Neural progenitor cell (in vitro differentiated cells): ENCODE results near the gene RRP1. TPM values are rescaled to one million over a fixed set of nuclear protein-coding genes. Genes with fewer than 3 reads are reported as not detected.
"Not testable (repeated sequence)": the region's sequence is repeated elsewhere in the genome, so short reads cannot be mapped to it uniquely, and the experiment has no call there.

ENCODE experiments used
- DNase-seq: peaks from one replicate; pipeline ENCODE4 v3.0.0-alpha.2; 2016; ENCODE audit warnings: low spot score
- H2AFZ ChIP-seq: fragments of 200-600 bp; sonication (generic); replicated peaks from 2 replicates; pipeline ENCODE4 v1.6.1; 2016; ENCODE audit warnings: antibody characterized with exemption
- H3F3A ChIP-seq: fragments of 200-600 bp; sonication (generic); 2 replicates; pipeline ENCODE4 v1.6.1; 2016; ENCODE audit warnings: antibody characterized with exemption, low read depth
- H3K27ac ChIP-seq: fragments of 200-600 bp; sonication (generic); 2 replicates; pipeline ENCODE4 v1.5.1; 2016; ENCODE audit warnings: mild to moderate bottlenecking
- H3K27me3 ChIP-seq: fragments of 200-600 bp; sonication (generic); 2 replicates; pipeline ENCODE4 v1.6.1; 2016; ENCODE audit warnings: mild to moderate bottlenecking, moderate library complexity
- H3K36me3 ChIP-seq: fragments of 200-600 bp; sonication (generic); 2 replicates; pipeline ENCODE4 v1.5.1; 2016
- H3K4me1 ChIP-seq: fragments of 200-600 bp; sonication (generic); 2 replicates; pipeline ENCODE4 v1.6.1; 2016; ENCODE audit warnings: mixed run types
- H3K4me2 ChIP-seq: fragments of 200-600 bp; sonication (generic); 2 replicates; pipeline ENCODE4 v1.6.1; 2016
- H3K4me3 ChIP-seq: fragments of 200-600 bp; sonication (generic); 2 replicates; pipeline ENCODE4 v1.5.1; 2016
- H3K79me2 ChIP-seq: fragments of 200-600 bp; sonication (generic); 2 replicates; pipeline ENCODE4 v1.6.1; 2016; ENCODE audit warnings: low read depth
- H3K9ac ChIP-seq: fragments of 200-600 bp; sonication (generic); 2 replicates; pipeline ENCODE4 v1.6.1; 2016
- H3K9me3 ChIP-seq: fragments of 200-600 bp; sonication (generic); 2 replicates; pipeline ENCODE4 v1.5.1; 2016; ENCODE audit warnings: low read depth
- H4K20me1 ChIP-seq: fragments of 200-600 bp; sonication (generic); 2 replicates; pipeline ENCODE4 v1.6.1; 2016; ENCODE audit warnings: low read depth
- H3K27ac Mint-ChIP-seq: 3 replicates; pipeline ENCODE4 v1.8.0; 2021; ENCODE audit warnings: mixed read lengths
- H3K27me3 Mint-ChIP-seq: 2 replicates; pipeline ENCODE4 v1.8.0; 2022; ENCODE audit warnings: low read depth, mild to moderate bottlenecking, inconsistent platforms, moderate library complexity, mixed read lengths; ENCODE audit not compliant: insufficient read depth
- H3K36me3 Mint-ChIP-seq: 3 replicates; pipeline ENCODE4 v1.8.0; 2021; ENCODE audit warnings: mixed read lengths
- H3K4me1 Mint-ChIP-seq: 3 replicates; pipeline ENCODE4 v1.8.0; 2021; ENCODE audit warnings: mixed read lengths
- H3K4me3 Mint-ChIP-seq: 3 replicates; pipeline ENCODE4 v1.8.0; 2021; ENCODE audit warnings: mild to moderate bottlenecking, moderate library complexity, mixed read lengths
- H3K9me3 Mint-ChIP-seq: 3 replicates; pipeline ENCODE4 v1.8.0; 2020; ENCODE audit warnings: mixed read lengths
- CTCF ChIP-seq: fragments of 200-600 bp; sonication (generic); IDR thresholded peaks from 2 replicates; pipeline ENCODE4 v1.5.1; 2017; ENCODE audit warnings: antibody characterized with exemption, mild to moderate bottlenecking
- EZH2 ChIP-seq: fragments of 200-600 bp; sonication (generic); IDR thresholded peaks from 2 replicates; pipeline ENCODE4 v1.6.1; 2017; ENCODE audit warnings: antibody characterized with exemption, mild to moderate bottlenecking, moderate library complexity
- EZH2phosphoT487 ChIP-seq: fragments of 200-600 bp; sonication (generic); IDR thresholded peaks from 2 replicates; pipeline ENCODE4 v1.6.1; 2017; ENCODE audit warnings: antibody characterized with exemption
- total RNA-seq: library from RNA; depleted of rRNA; stranded (reverse); fragments of >200 nt; gene quantifications from 2 replicates; pipeline ENCODE4 v1.2.3, GENCODE V29; 2015; ENCODE audit warnings: low replicate concordance

The RRP1 gene
- total RNA-seq, 1 donor from 2014 or later: 18.4 TPM

- no peak for DNase-seq
- Mint-ChIP-seq H3K4me3 (no peak overlapping the region), H3K27ac (no peak overlapping the region), H3K36me3 (no peaks in the 10 kb centered on the region), H3K9me3 (peaks cover 6% of the 10 kb centered on the region), H3K4me1 (no peaks in the 10 kb centered on the region), H3K27me3 (peaks cover 7% of the 10 kb centered on the region)
- no peak for TF ChIP-seq EZH2phosphoT487
- no peak for TF ChIP-seq CTCF
- no peak for TF ChIP-seq EZH2
- Histone ChIP-seq H3K4me1 (no peaks in the 10 kb centered on the region), H3K79me2 (no peaks in the 10 kb centered on the region), H3K4me3 (no peak overlapping the region), H3K9me3 (no peaks in the 10 kb centered on the region), H3F3A (no peaks in the 10 kb centered on the region), H3K9ac (no peak overlapping the region), H3K27me3 (no peaks in the 10 kb centered on the region), H3K4me2 (no peak overlapping the region), H3K27ac (no peak overlapping the region), H4K20me1 (no peaks in the 10 kb centered on the region), H2AFZ (no peak overlapping the region), H3K36me3 (no peaks in the 10 kb centered on the region)
Observed at GRCh38 chr21:43836616-43837015, 47.2 kb downstream of the RRP1 start.

GRCh38 chr21:43840259-43840658 lies 50.9 kb downstream of the RRP1 start:
- no peaks in the 10 kb centered on the region for H3K27me3 ChIP-seq
- H3K36me3 ChIP-seq: no peaks in the 10 kb centered on the region
- no peaks in the 10 kb centered on the region for H3K79me2 ChIP-seq
- no peaks in the 10 kb centered on the region for H3K36me3 Mint-ChIP-seq
- no peak overlapping the region for H3K27ac ChIP-seq
- H3K27me3 Mint-ChIP-seq: peaks cover 7% of the 10 kb centered on the region
- H3K4me3 Mint-ChIP-seq: no peak overlapping the region
- H3K4me1 Mint-ChIP-seq: no peaks in the 10 kb centered on the region
- no peaks in the 10 kb centered on the region for H3K4me1 ChIP-seq
- H2AFZ ChIP-seq: no peak overlapping the region
- H3K9me3 Mint-ChIP-seq: no peaks in the 10 kb centered on the region
- no peaks in the 10 kb centered on the region for H3F3A ChIP-seq
- H3K4me2 ChIP-seq: no peak overlapping the region
- no peak overlapping the region for H3K9ac ChIP-seq
- H3K27ac Mint-ChIP-seq: no peak overlapping the region
- TF ChIP-seq CTCF (no peak), EZH2phosphoT487 (no peak), EZH2 (no peak)
- H4K20me1 ChIP-seq: no peaks in the 10 kb centered on the region
- H3K4me3 ChIP-seq: no peak overlapping the region
- no peak for DNase-seq
- H3K9me3 ChIP-seq: no peaks in the 10 kb centered on the region

GRCh38 chr21:43842742-43843141 lies 53.4 kb downstream of the RRP1 start:
- H3K36me3 ChIP-seq: no peaks in the 10 kb centered on the region
- no peak overlapping the region for H3K4me3 Mint-ChIP-seq
- H3F3A ChIP-seq: no peaks in the 10 kb centered on the region
- H3K9me3 ChIP-seq: no peaks in the 10 kb centered on the region
- H2AFZ ChIP-seq: no peak overlapping the region
- no peak overlapping the region for H3K4me3 ChIP-seq
- H3K4me2 ChIP-seq: no peak overlapping the region
- no peaks in the 10 kb centered on the region for H3K27me3 ChIP-seq
- no peaks in the 10 kb centered on the region for H4K20me1 ChIP-seq
- H3K27me3 Mint-ChIP-seq: peaks cover 2% of the 10 kb centered on the region
- H3K79me2 ChIP-seq: no peaks in the 10 kb centered on the region
- no peak overlapping the region for H3K27ac Mint-ChIP-seq
- no peak overlapping the region for H3K27ac ChIP-seq
- no peaks in the 10 kb centered on the region for H3K4me1 ChIP-seq
- TF ChIP-seq EZH2 (no peak), EZH2phosphoT487 (no peak), CTCF (no peak)
- no peak for DNase-seq
- H3K9me3 Mint-ChIP-seq: no peaks in the 10 kb centered on the region
- H3K36me3 Mint-ChIP-seq: no peaks in the 10 kb centered on the region
- no peaks in the 10 kb centered on the region for H3K4me1 Mint-ChIP-seq
- no peak overlapping the region for H3K9ac ChIP-seq

- not testable (repeated sequence) for H3F3A ChIP-seq, H3K9me3 Mint-ChIP-seq, H4K20me1 ChIP-seq, H3K27ac ChIP-seq, H3K36me3 ChIP-seq, H3K4me2 ChIP-seq, H3K36me3 Mint-ChIP-seq, H3K27me3 Mint-ChIP-seq, H3K4me1 ChIP-seq, H3K9me3 ChIP-seq, H3K4me1 Mint-ChIP-seq, H3K27ac Mint-ChIP-seq, H3K9ac ChIP-seq, H3K4me3 ChIP-seq, H3K27me3 ChIP-seq, H3K79me2 ChIP-seq, H3K4me3 Mint-ChIP-seq
- DNase-seq: peak; percentile 29
- H2AFZ ChIP-seq: peak overlapping the region; percentile 29
Observed at GRCh38 chr21:43844906-43845305, 55.5 kb downstream of the RRP1 start.
